HS-27A (cell line): ENCODE measurements around the gene PPP1R26.
"Not testable (repeated sequence)": the region's sequence is repeated elsewhere in the genome, so short reads cannot be mapped to it uniquely, and the experiment has no call there.

Source experiments
- DNase-seq: peaks from one replicate; pipeline ENCODE4 v3.0.0-alpha.2; 2012; ENCODE audit warnings: low read depth, missing footprints

The PPP1R26 gene

GRCh38 chr9:135479469-135480052, at the start of gene PPP1R26:
PPP1R26 (plus strand) TSS chr9:135479782; CDS start chr9:135484511, 4,729 bp downstream.
- DNase-seq, result no peak

- DNase-seq, result no peak
Measured at GRCh38 chr9:135437259-135437658, 42.3 kb upstream of the PPP1R26 start.

GRCh38 chr9:135437696-135438095, 41.9 kb upstream of the PPP1R26 start:
- DNase-seq, result not testable (repeated sequence)

- DNase-seq, result not testable (repeated sequence)
Measured at GRCh38 chr9:135438581-135439232, 40.9 kb upstream of the PPP1R26 start.

- DNase-seq, result not testable (repeated sequence)
Measured at GRCh38 chr9:135439514-135439913, 40.1 kb upstream of the PPP1R26 start.

- DNase-seq, result no peak
Measured at GRCh38 chr9:135439916-135440315, 39.7 kb upstream of the PPP1R26 start.

GRCh38 chr9:135440620-135441019, 39.0 kb upstream of the PPP1R26 start:
- DNase-seq, result no peak

- DNase-seq, result not testable (repeated sequence)
Measured at GRCh38 chr9:135441105-135442071, 38.2 kb upstream of the PPP1R26 start.

GRCh38 chr9:135442075-135442474, 37.5 kb upstream of the PPP1R26 start:
- no peak for DNase-seq

- DNase-seq, result no peak
Measured at GRCh38 chr9:135443797-135444425, 35.7 kb upstream of the PPP1R26 start.

GRCh38 chr9:135447126-135447525, 32.5 kb upstream of the PPP1R26 start:
- DNase-seq, result no peak

GRCh38 chr9:135448663-135449100, 30.9 kb upstream of the PPP1R26 start:
- no peak for DNase-seq

- not testable (repeated sequence) for DNase-seq
Measured at GRCh38 chr9:135449532-135449931, 30.1 kb upstream of the PPP1R26 start.

GRCh38 chr9:135450956-135451355, 28.6 kb upstream of the PPP1R26 start:
- DNase-seq, result no peak

GRCh38 chr9:135451909-135452308, 27.7 kb upstream of the PPP1R26 start:
- DNase-seq, result not testable (repeated sequence)

GRCh38 chr9:135454737-135455136, 24.8 kb upstream of the PPP1R26 start:
- DNase-seq, result no peak

GRCh38 chr9:135455401-135456030, 24.1 kb upstream of the PPP1R26 start:
- no peak for DNase-seq

- no peak for DNase-seq
Measured at GRCh38 chr9:135456436-135457104, 23.0 kb upstream of the PPP1R26 start.

- DNase-seq, result not testable (repeated sequence)
Measured at GRCh38 chr9:135458478-135458877, 21.1 kb upstream of the PPP1R26 start.

- DNase-seq, result no peak
Measured at GRCh38 chr9:135461936-135462335, 17.6 kb upstream of the PPP1R26 start.

- no peak for DNase-seq
Measured at GRCh38 chr9:135463140-135463539, 16.4 kb upstream of the PPP1R26 start.
